NCI-H69 (cell line): ENCODE results near the gene THRA.
"Not testable (repeated sequence)": the region's sequence is repeated elsewhere in the genome, so short reads cannot be mapped to it uniquely, and the experiment has no call there.

Source experiments
- DNase-seq: peaks from one replicate; lab custom pipeline; 2025; lab: John Stamatoyannopoulos, UW

Gene THRA

GRCh38 chr17:40113110-40113906 lies 50.5 kb downstream of the THRA start:
- DNase-seq, result peak; percentile 92

- no peak for DNase-seq
These were observed 51.1 kb downstream of the THRA start for GRCh38 chr17:40113907-40114245.

GRCh38 chr17:40115101-40115436 lies 52.3 kb downstream of the THRA start:
- DNase-seq, result no peak

- DNase-seq, result peak; percentile 81
These were observed 58.7 kb downstream of the THRA start, which contains the start of gene MSL1 for GRCh38 chr17:40121181-40122135. TSS of gene MSL1 (plus strand) at chr17:40121971. CDS start at chr17:40122613, 642 bp downstream.

- DNase-seq, result peak; percentile 73
These were observed 59.6 kb downstream of the THRA start for GRCh38 chr17:40122136-40122998.

GRCh38 chr17:40122999-40123810 lies 60.4 kb downstream of the THRA start:
- DNase-seq, result peak; percentile 69

- no peak for DNase-seq
These were observed 61.0 kb downstream of the THRA start for GRCh38 chr17:40123811-40124114.

- DNase-seq, result peak; percentile 65
These were observed 61.7 kb downstream of the THRA start for GRCh38 chr17:40124279-40125141.

- no peak for DNase-seq
These were observed 66.7 kb downstream of the THRA start for GRCh38 chr17:40129498-40129897.

GRCh38 chr17:40130352-40131042 lies 67.7 kb downstream of the THRA start:
- DNase-seq, result no peak

- no peak for DNase-seq
These were observed 71.4 kb downstream of the THRA start for GRCh38 chr17:40134184-40134583.

GRCh38 chr17:40135817-40136216 lies 73.1 kb downstream of the THRA start:
- DNase-seq, result no peak

- DNase-seq, result no peak
These were observed 76.8 kb downstream of the THRA start for GRCh38 chr17:40139566-40140058.

- not testable (repeated sequence) for DNase-seq
These were observed 80.4 kb downstream of the THRA start for GRCh38 chr17:40143166-40143565.
